Large intestine (tissue), 3 donors: Measurements from ENCODE around the gene AZU1. TPM values are rescaled to one million over a fixed set of nuclear protein-coding genes. Genes with fewer than 3 reads are reported as not detected.

Source experiments
- DNase-seq, 2 donors: peaks; one replicate each; pipeline versions ENCODE4 v3.0.0 to v3.0.0-alpha.2; 2013
- H3K27ac ChIP-seq: one replicate; pipeline ENCODE4 v1.5.1; 2013; ENCODE audit warnings: low read length
- H3K27me3 ChIP-seq: 2 replicates; pipeline ENCODE4 v1.6.1; 2013; ENCODE audit warnings: low read length; ENCODE audit not compliant: control insufficient read depth, insufficient read depth
- H3K36me3 ChIP-seq: 2 replicates; pipeline ENCODE4 v1.6.1; 2013; ENCODE audit warnings: low read length; ENCODE audit not compliant: control insufficient read depth, insufficient read depth
- H3K4me1 ChIP-seq: one replicate; pipeline ENCODE4 v1.6.1; 2013; ENCODE audit warnings: low read length; ENCODE audit not compliant: control insufficient read depth, insufficient read depth
- H3K4me3 ChIP-seq: one replicate; pipeline ENCODE4 v1.5.1; 2013; ENCODE audit warnings: low read length
- H3K9me3 ChIP-seq: one replicate; pipeline ENCODE4 v1.6.1; 2013; ENCODE audit warnings: mild to moderate bottlenecking, low read depth, low read length, moderate library complexity; ENCODE audit not compliant: control insufficient read depth
- WGBS: methylation state at CpG from one replicate; pipeline ENCODE4 v1.1.5; 2013; ENCODE audit warnings: low lambda C conversion rate; ENCODE audit not compliant: insufficient coverage; 5-methylcytosine and 5-hydroxymethylcytosine counted together
- polyA plus RNA-seq: library from polyadenylated mRNA; unstranded; fragments of 120-200 nt; gene quantifications from one replicate; pipeline ENCODE4 v1.2.1, GENCODE V29; 2013

AZU1 gene
- polyA plus RNA-seq, 1 donor: 0.33 TPM

- no CpG with 5 or more reads among the region's 64 CpGs for WGBS
- peaks cover 4% of the 10 kb centered on the region for H3K9me3 ChIP-seq
- DNase-seq: no peak
- H3K4me3 ChIP-seq: peak overlapping the region; percentile 10
- peaks cover 26% of the 10 kb centered on the region for H3K27me3 ChIP-seq
- H3K27ac ChIP-seq: no peak overlapping the region
- no peaks in the 10 kb centered on the region for H3K4me1 ChIP-seq
- H3K36me3 ChIP-seq: no peaks in the 10 kb centered on the region
Observed at GRCh38 chr19:821231-821824, 6.3 kb upstream of the AZU1 start.

GRCh38 chr19:821825-822503 is 5.7 kb upstream of the AZU1 start, which contains the start of gene PLPPR3:
TSS of gene PLPPR3 (minus strand) at chr19:821955. CDS start at chr19:821559, 396 bp downstream.
- Histone ChIP-seq H3K4me3 (peak within 1 kb of the TSS; percentile 10), H3K36me3 (no peaks in the 10 kb centered on the region), H3K4me1 (no peaks in the 10 kb centered on the region), H3K27me3 (peaks cover 26% of the 10 kb centered on the region), H3K27ac (no peak within 1 kb of the TSS), H3K9me3 (no peaks in the 10 kb centered on the region)
- DNase-seq: no peak
- WGBS: no CpG with 5 or more reads among the region's 86 CpGs

DNA sequence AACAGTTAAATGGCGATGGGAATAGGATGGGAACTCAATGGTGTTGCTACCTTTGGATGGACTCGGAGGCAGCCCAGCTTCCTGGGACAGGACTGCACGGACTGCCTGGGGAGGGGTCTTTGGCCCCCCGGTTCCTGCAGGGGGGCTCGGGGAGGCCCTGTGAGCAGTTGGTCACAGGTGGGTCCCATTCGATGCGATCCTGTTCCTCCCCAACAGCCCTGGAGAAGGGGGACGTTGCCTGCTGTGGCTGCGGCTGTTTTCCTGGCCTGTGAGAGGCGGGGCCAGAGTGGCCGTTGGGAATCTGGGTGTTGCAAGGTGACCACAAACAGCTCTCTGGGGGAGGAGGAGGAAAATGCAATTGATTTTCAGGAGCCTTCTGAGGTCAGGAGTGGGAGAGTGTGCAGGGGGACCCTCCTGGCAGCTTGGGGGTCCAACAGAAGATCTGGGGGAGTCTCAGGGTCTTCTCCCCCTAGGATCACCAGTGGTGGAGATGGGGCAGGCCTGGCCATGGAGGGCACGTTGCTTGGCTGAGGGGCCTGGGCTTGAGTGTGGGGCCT is 4.0 kb upstream of the AZU1 start:
- WGBS: no CpG with 5 or more reads among the region's 12 CpGs

DNA sequence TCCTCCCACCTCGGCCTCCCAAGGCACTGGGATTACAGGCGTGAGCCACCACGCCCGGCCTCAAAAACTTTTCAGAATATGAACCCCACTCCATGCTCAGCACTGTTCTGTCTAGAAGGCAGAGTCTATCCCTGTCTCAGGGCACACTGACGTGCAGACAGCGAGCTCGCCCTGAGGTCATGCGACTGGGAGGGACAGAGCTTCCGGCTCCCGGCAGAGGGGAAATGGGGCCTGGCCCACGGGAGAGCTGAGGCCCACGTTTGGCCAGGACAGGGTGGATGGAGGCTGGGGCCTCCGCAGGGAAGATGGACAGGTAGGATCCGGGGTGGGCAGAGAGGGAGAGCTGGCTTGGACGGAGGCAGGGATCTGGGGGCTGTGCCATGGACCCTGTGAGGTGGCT is 2.8 kb upstream of the AZU1 start:
- Histone ChIP-seq H3K36me3 (no peaks in the 10 kb centered on the region), H3K4me3 (no peak overlapping the region), H3K27ac (no peak overlapping the region), H3K9me3 (no peaks in the 10 kb centered on the region), H3K27me3 (peaks cover 30% of the 10 kb centered on the region), H3K4me1 (no peaks in the 10 kb centered on the region)
- DNase-seq: no peak
- no CpG with 5 or more reads among the region's 15 CpGs for WGBS

More for the DNA sequence above, 4.0 kb upstream of the AZU1 start:
- H3K27ac ChIP-seq: no peak overlapping the region
- H3K4me3 ChIP-seq: no peak overlapping the region
- peaks cover 26% of the 10 kb centered on the region for H3K27me3 ChIP-seq
- no peaks in the 10 kb centered on the region for H3K9me3 ChIP-seq
- no peak for DNase-seq
- no peaks in the 10 kb centered on the region for H3K36me3 ChIP-seq
- H3K4me1 ChIP-seq: no peaks in the 10 kb centered on the region

DNA sequence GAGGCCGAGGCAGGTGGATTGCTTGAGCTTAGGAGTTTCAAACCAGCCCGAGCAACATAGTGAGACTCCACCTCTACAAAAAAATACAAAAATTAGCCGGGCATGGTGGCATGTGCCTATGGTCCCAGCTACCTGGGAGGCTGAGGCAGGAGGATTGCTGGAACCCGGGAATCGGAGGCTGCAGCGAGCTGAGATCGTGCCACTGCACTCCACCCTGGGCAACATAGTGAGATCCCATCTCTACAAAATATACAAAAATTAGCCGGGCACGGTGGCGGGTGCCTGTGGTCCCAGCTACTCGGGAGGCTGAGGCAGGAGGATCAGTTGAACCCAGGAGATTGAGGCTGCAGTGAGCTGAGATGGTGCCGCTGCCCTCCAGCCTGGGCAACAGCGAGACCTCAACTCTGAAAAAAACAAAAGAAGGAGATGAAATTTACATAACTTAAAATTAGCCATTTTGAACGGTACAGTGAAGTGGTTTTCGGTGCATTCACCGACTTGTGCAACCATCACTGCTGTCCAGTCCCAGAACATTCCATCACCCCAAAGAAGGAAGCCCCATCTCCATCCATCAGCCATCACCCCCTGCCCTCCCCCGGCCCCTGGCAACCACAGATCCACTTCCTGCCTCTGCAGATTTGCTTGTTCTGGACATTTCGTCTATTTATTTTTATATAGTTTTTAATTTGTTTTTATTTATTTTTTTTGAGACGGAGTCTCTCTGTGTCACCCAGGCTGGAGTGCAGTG is 1.6 kb upstream of the AZU1 start:
- DNase-seq: no peak
- 63% methylated on average over 2 of the region's 19 CpGs for WGBS
- H3K4me3 ChIP-seq: no peak overlapping the region
- no peaks in the 10 kb centered on the region for H3K9me3 ChIP-seq
- no peak overlapping the region for H3K27ac ChIP-seq
- H3K4me1 ChIP-seq: no peaks in the 10 kb centered on the region
- no peaks in the 10 kb centered on the region for H3K36me3 ChIP-seq
- peaks cover 27% of the 10 kb centered on the region for H3K27me3 ChIP-seq

DNA sequence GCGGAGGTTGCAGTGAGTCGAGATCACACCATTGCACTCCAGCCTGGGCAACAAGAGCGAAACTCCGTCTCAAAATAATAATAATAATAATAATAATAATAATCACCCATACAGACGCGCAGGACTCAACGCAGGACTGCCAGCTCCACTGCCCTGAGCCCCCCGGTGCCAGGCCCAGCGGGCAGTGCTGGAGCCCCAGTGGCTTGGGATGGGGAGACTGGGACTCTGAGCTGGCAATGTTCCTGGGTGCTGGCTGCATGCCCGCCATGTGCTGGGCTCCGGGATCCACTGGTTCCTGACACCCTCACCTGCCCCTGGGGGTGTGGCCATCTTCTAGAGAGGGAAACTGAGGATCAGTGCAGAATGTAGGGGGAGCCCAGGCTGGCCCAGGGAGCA is 325 bp upstream of the AZU1 start:
- H3K4me3 ChIP-seq: no peak overlapping the region
- peaks cover 36% of the 10 kb centered on the region for H3K27me3 ChIP-seq
- no peak for DNase-seq
- H3K36me3 ChIP-seq: no peaks in the 10 kb centered on the region
- no CpG with 5 or more reads among the region's 11 CpGs for WGBS
- peaks cover 3% of the 10 kb centered on the region for H3K9me3 ChIP-seq
- H3K4me1 ChIP-seq: no peaks in the 10 kb centered on the region
- H3K27ac ChIP-seq: no peak overlapping the region

GRCh38 chr19:829129-829758 is 1.6 kb downstream of the AZU1 start:
- Histone ChIP-seq H3K4me3 (no peak overlapping the region), H3K9me3 (peaks cover 3% of the 10 kb centered on the region), H3K27ac (no peak overlapping the region), H3K27me3 (peaks cover 24% of the 10 kb centered on the region), H3K4me1 (no peaks in the 10 kb centered on the region), H3K36me3 (no peaks in the 10 kb centered on the region)
- no peak for DNase-seq
- 47% methylated on average over 2 of the region's 18 CpGs for WGBS

DNA sequence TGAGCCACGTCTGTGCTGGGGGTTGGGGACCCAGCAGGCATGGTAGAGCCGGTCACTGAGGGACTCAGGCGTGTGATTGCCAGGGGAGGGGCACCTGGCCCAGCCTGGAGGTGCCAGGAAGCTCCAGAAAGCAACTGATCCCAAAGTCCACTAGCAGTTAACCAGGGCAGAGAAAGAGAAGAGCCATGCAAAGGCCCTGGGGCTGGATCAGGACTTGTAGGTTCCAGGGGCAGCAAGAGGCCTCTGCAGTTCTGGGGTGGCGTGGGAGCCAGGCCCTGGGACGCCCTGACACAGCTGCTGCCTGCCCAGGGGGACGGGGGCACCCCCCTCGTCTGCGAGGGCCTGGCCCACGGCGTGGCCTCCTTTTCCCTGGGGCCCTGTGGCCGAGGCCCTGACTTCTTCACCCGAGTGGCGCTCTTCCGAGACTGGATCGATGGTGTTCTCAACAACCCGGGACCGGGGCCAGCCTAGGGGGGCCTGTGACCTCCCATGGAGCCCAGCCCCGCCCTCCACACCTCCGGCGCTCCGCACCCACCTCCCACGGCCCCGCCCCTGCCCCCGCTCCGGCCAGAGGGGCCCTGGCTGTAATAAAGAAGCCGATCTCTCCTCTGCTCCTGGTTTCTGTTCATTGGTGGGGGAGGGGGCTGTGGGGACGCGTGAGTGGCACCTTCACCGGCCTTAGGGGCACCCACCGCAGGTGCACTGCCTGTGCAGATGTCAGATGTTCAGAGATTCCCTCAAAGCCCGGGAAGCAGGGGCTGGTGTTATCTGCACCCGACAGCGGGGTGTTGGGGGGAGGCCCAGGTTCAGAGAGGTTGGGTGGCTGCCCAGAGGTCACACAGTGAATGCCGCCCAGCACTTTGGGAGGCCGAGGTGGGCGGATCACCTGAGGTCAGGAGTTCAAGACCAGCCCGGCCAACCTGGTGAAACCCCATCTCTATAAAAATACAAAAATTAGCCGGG is 4.1 kb downstream of the AZU1 start:
- DNase-seq: no peak
- no peak overlapping the region for H3K4me3 ChIP-seq
- WGBS: no CpG with 5 or more reads among the region's 38 CpGs
- H3K4me1 ChIP-seq: no peaks in the 10 kb centered on the region
- no peak overlapping the region for H3K27ac ChIP-seq
- peaks cover 7% of the 10 kb centered on the region for H3K9me3 ChIP-seq
- H3K27me3 ChIP-seq: peaks cover 38% of the 10 kb centered on the region
- H3K36me3 ChIP-seq: no peaks in the 10 kb centered on the region

GRCh38 chr19:834216-834615 is 6.6 kb downstream of the AZU1 start:
- no CpG with 5 or more reads among the region's 24 CpGs for WGBS

More at GRCh38 chr19:834216-834615, 6.6 kb downstream of the AZU1 start:
- Histone ChIP-seq H3K27me3 (peaks cover 48% of the 10 kb centered on the region), H3K4me1 (no peaks in the 10 kb centered on the region), H3K9me3 (peaks cover 7% of the 10 kb centered on the region), H3K36me3 (no peaks in the 10 kb centered on the region), H3K4me3 (no peak overlapping the region), H3K27ac (no peak overlapping the region)
- DNase-seq: no peak
